Adrenal gland (tissue), 5 donors: ENCODE results near the gene TSPAN9.

Experiments used
- CTCF ChIP-seq, 6 experiments: fragments of 450-650 bp in 4 of 6; fragments of 200-600 bp in 2 of 6; sonication (generic) in 1 of 6; IDR thresholded peaks; 1 replicate in 5 of 6; 2 replicates in 1 of 6; pipeline versions ENCODE4 v1.5.1 to v1.8.0; 2016 to 2021; ENCODE audit warnings: antibody characterized with exemption in 6 of 6, mild to moderate bottlenecking in 2 of 6, moderate library complexity in 1 of 6
- POLR2A ChIP-seq, 2 donors: fragments of 450-650 bp; IDR thresholded peaks; one replicate each; pipeline ENCODE4 v1.6.1; 2017; ENCODE audit warnings: antibody characterized with exemption in 2 of 2, mild to moderate bottlenecking in 2 of 2, moderate library complexity in 1 of 2
- donor health status: DM: no; HTN: no; CAD: no.

GRCh38 chr12:3289702-3290101, 212.5 kb downstream of the TSPAN9 start:
- no peak for TF ChIP-seq CTCF (IDR thresholded peaks at IDR 0.05)
- TF ChIP-seq POLR2A (IDR thresholded peaks at IDR 0.05): no peak
